HG03039 (cell line): ENCODE data around the gene MYL12B.
"Not testable (repeated sequence)": the region's sequence is repeated elsewhere in the genome, so short reads cannot be mapped to it uniquely, and the experiment has no call there.

ENCODE experiments used
- ATAC-seq: cut with Tn5 transposase; IDR thresholded peaks from one replicate; pipeline ENCODE4 v1.9.1; 2021; ENCODE audit warnings: mild to moderate bottlenecking, moderate library complexity; ENCODE audit not compliant: unreplicated experiment

Gene MYL12B

GRCh38 chr18:3260995-3261372 is 949 bp upstream of the MYL12B start:
- no peak for ATAC-seq

GRCh38 chr18:3262234-3263131 is 550 bp downstream of the MYL12B start:
- peak; percentile 34 for ATAC-seq

GRCh38 chr18:3263132-3263700 is 1.3 kb downstream of the MYL12B start:
- no peak for ATAC-seq

- no peak for ATAC-seq
These were observed 2.4 kb downstream of the MYL12B start for GRCh38 chr18:3264362-3264761.

GRCh38 chr18:3265564-3266033 is 3.7 kb downstream of the MYL12B start:
- ATAC-seq = no peak

GRCh38 chr18:3266062-3266608 is 4.2 kb downstream of the MYL12B start:
- ATAC-seq = no peak

GRCh38 chr18:3268306-3268705 is 6.4 kb downstream of the MYL12B start:
- ATAC-seq = no peak

GRCh38 chr18:3269241-3269913 is 7.4 kb downstream of the MYL12B start:
- no peak for ATAC-seq

- no peak for ATAC-seq
These were observed 8.0 kb downstream of the MYL12B start for GRCh38 chr18:3269914-3270299.

GRCh38 chr18:3273042-3273441 is 11.1 kb downstream of the MYL12B start:
- ATAC-seq = no peak

GRCh38 chr18:3277643-3278213 is 15.8 kb downstream of the MYL12B start:
- ATAC-seq = not testable (repeated sequence)

GRCh38 chr18:3279201-3280185 is 17.6 kb downstream of the MYL12B start:
- peak; percentile 69 for ATAC-seq

- no peak for ATAC-seq
These were observed 19.8 kb downstream of the MYL12B start for GRCh38 chr18:3281456-3282400.

- no peak for ATAC-seq
These were observed 21.4 kb downstream of the MYL12B start for GRCh38 chr18:3283253-3283863.

GRCh38 chr18:3283908-3284307 is 22.0 kb downstream of the MYL12B start:
- no peak for ATAC-seq

- ATAC-seq = no peak
These were observed 22.6 kb downstream of the MYL12B start for GRCh38 chr18:3284501-3284900.

GRCh38 chr18:3286159-3286558 is 24.2 kb downstream of the MYL12B start:
- ATAC-seq = no peak

GRCh38 chr18:3293196-3293951 is 31.4 kb downstream of the MYL12B start:
- no peak for ATAC-seq
